ENCODE results near the gene STRA8.

Gene STRA8

DNA sequence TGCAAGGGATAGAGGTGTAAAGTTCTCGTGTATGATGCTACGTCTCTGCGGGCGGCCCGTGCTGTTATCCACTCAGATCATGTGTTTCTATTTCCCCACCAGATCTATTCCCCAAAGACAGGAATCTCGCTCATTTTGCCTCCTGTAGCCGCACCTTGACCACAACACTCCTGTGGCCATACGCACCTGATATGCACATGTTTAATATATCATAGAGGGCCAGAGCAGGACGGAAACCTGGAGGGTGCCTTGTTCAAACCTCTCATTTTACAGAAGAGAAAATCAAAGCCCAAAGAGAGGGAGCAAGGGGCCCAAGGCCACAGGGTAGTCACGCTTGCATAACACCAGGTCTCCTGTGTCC is 37.6 kb downstream of the STRA8 start:
- DNase-seq, result no peak

DNA sequence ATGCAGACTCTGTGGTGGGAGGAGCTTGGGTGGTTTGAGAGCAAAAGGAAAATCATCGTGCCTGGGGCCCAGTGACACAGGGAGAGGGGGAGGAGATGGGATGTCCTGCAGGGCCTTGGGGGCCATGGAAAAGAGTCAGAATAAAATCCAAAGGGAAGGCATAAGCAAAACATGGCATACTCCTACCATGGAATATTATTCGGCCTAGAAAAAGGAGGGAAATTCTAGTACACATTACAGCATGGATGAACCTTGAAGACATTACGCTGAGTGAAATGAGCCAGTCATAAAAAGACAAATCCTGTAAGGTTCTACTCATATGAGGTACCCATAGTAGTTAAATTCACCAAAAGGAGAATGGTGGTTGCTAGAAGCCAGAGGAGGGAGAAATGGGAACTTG is 38.7 kb downstream of the STRA8 start:
- no peak for DNase-seq

- no peak for DNase-seq
Measured at GRCh38 chr7:135273581-135273980, 39.9 kb downstream of the STRA8 start.

- DNase-seq, result peak; percentile 2
Measured at GRCh38 chr7:135274495-135275268, 41.0 kb downstream of the STRA8 start.

DNA sequence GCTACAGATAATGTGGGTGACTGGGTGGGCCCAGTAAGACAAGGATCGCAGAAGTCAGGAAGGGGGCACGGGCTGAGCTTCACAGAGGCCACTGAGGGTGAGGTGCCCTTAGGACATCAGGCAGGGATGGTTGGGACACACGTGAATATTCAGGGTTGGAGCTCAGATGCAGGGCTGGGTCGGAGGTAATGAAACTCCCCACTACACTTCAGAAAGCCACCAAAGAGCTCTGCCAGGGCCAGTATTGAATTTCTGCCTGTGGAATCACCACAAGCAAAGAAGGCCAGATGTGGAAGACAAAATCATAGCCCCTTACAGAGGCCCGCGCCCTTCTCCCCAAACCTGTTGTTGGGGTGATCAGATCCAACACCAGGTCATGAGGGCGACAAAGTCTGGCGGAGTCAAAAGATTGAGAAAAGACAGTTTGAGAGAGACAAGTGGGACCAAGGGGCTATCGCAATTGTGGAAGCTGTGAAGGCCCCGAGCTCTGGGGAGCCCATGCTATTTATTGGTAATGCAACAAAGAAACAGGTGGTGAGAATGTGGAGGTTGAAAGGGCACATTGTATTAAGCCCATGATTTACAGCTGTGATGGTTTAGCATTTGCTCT is 42.4 kb downstream of the STRA8 start:
- no peak for DNase-seq

- no peak for DNase-seq
Measured at GRCh38 chr7:135277161-135277560, 43.5 kb downstream of the STRA8 start.

GRCh38 chr7:135281363-135281949 is 47.8 kb downstream of the STRA8 start:
- peak; percentile 7 for DNase-seq

DNA sequence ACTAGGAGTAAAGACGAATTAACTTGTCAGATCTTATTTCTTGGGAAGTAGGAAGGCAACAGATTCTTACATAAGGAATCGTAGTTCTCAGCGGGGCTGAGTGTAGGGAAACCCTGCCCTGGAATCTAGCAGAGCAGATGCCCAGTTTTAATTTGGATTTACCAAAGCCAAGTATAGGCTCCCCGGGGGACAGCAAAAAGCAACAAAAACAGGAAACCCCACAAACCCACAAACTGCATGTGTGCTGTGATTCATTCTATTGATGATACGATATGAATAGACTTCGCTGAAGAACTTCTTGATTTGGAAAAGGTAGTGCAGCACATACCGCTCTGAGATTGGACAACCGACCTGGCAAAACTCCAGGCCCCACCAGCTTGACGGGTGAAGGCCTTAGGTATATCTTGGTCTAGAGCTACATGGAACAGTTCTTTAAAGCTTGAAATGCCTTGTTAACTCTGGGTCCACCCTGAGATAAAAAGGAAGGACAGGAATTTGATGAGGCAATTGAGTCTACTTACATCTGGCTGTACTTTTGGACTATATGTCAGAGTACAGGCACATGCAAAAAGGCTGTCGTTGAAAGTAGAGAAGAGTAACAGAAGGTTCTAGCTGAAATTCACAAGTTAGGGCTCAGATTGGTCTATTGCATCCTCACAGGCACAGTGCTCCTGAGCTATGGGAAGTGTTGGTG is 49.1 kb downstream of the STRA8 start:
- no peak for DNase-seq

GRCh38 chr7:135283959-135284638 is 50.5 kb downstream of the STRA8 start:
- DNase-seq, result no peak

- no peak for DNase-seq
Measured at GRCh38 chr7:135285547-135286233, 52.1 kb downstream of the STRA8 start.

- no peak for DNase-seq
Measured at GRCh38 chr7:135286876-135287275, 53.2 kb downstream of the STRA8 start.

- no peak for DNase-seq
Measured at GRCh38 chr7:135290594-135290993, 57.0 kb downstream of the STRA8 start.

GRCh38 chr7:135291809-135292253 is 58.2 kb downstream of the STRA8 start:
- peak; percentile 62 for DNase-seq

DNA sequence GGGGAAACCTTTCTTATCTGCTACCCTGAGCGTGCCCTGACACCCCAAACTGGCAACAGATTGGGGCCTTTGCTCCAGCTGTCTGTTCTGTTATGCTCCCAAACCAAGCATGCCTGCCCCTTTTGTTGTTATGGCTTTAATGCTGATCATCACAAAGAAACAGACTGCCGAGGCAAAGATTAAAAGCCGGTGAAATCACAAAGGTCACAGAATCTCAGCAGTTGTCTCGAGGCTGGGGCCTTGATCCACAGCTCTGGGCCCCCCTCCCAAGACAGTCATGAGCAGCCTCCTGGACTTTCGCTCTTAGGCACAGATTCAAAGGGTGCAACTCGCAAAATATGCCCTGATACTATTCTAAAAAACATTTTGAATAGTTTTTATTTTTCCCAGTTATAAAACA is 65.6 kb downstream of the STRA8 start:
- no peak for DNase-seq

- no peak for DNase-seq
Measured at GRCh38 chr7:135300913-135301765, 67.5 kb downstream of the STRA8 start.

Measured in NCI-H226 (cell line).